ENCODE results near the gene TBC1D9.
"Not testable (repeated sequence)": the region's sequence is repeated elsewhere in the genome, so short reads cannot be mapped to it uniquely, and the experiment has no call there.

TBC1D9 gene

GRCh38 chr4:140756319-140757231 lies at the start of gene TBC1D9:
TBC1D9 (minus strand) TSS chr4:140756385; CDS start chr4:140756045, 340 bp downstream.
- DNase-seq (ENCODE audit: low read depth in 2 of 2): no peak

GRCh38 chr4:140805293-140805692 lies 49.1 kb upstream of the TBC1D9 start:
- no peak for DNase-seq (ENCODE audit: low read depth in 2 of 2)

DNA sequence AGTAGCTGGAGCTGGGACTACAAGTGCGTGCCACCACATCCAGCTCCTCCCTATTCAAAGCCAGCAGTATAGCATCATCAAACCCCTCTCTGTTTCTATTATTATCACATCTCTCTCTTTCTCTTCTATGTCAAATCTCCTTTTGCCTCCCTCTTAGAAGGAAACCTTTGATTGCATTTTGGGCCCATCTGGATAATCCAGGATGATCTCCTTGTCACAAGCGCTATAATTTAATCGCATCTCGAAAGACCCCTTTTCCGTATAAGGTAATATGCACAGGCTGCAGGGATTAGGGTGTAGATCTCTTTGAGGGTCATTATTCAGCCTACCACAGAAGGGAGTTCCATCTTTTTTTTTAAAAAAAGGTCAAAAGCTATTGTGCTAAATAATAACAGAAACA lies 46.4 kb upstream of the TBC1D9 start:
- DNase-seq (ENCODE audit: low read depth in 2 of 2): no peak

- DNase-seq (ENCODE audit: low read depth in 2 of 2): no peak
These were observed 44.5 kb upstream of the TBC1D9 start for GRCh38 chr4:140800666-140801065.

GRCh38 chr4:140799686-140800225 lies 43.6 kb upstream of the TBC1D9 start:
- no peak for DNase-seq (ENCODE audit: low read depth in 2 of 2)

DNA sequence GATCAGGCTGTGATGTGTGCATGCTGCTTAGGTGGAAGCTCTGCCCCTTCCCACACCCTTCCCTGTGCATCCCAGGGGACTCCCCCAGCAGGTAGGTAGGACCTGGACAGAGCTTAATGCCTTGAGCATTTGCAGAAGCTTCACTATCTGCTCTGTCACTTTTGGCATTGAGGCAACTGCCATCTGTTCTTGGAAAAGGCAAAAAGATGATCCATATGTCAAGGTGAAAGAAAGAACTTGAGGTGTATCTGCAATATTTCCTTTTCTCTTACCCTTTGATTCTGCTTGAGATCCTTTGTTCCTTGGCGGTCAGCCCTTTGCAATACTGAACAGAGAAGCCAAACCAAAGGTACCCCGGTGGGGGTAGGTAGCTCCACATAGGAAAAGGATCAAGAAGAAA lies 37.1 kb upstream of the TBC1D9 start:
- no peak for DNase-seq (ENCODE audit: low read depth in 2 of 2)

DNA sequence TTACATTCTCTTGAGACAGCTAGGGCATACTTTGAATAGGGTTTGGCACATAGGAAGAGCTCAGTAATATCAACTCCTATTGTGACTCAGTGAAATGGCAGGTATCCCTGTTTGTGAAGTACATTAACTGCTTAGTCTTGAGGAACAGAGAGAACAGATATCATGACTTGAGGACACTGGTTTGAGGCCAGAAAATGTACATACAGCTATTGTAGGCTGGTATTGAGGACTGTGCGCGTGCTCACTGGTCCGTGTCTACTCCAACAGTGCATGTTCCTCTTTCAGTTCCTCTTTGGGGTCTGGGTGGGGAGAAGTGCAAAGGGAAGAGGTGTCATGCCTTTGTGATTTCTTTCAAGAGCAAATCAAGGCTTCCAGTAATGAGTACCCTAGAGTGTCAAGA lies 34.6 kb upstream of the TBC1D9 start:
- DNase-seq (ENCODE audit: low read depth in 2 of 2): no peak

GRCh38 chr4:140790171-140790570 lies 34.0 kb upstream of the TBC1D9 start:
- no peak for DNase-seq (ENCODE audit: low read depth in 2 of 2)

DNA sequence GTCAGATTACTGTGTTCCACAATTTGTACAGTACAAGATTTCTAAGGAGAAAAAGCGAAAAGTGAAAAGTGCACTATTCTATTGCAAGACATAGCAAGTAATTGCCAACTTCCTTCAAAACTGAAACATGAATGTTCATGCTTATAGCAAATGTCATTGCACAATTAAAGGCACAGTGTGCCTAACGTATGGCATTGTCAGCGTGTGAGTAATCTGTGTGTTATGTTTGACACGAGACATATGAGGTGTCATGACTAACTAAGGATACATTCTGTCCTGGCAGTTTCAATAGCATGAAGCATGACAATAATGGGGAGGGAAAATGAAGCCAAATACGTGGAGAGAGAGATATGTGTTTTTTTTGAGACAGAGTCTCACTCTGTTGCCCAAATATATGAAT lies 33.6 kb upstream of the TBC1D9 start:
- no peak for DNase-seq (ENCODE audit: low read depth in 2 of 2)

- DNase-seq (ENCODE audit: low read depth in 2 of 2): not testable (repeated sequence)
These were observed 26.6 kb upstream of the TBC1D9 start for GRCh38 chr4:140782787-140783186.

- DNase-seq (ENCODE audit: low read depth in 2 of 2): no peak
These were observed 25.4 kb upstream of the TBC1D9 start for GRCh38 chr4:140781596-140781995.

GRCh38 chr4:140777894-140778293 lies 21.7 kb upstream of the TBC1D9 start:
- no peak for DNase-seq (ENCODE audit: low read depth in 2 of 2)

DNA sequence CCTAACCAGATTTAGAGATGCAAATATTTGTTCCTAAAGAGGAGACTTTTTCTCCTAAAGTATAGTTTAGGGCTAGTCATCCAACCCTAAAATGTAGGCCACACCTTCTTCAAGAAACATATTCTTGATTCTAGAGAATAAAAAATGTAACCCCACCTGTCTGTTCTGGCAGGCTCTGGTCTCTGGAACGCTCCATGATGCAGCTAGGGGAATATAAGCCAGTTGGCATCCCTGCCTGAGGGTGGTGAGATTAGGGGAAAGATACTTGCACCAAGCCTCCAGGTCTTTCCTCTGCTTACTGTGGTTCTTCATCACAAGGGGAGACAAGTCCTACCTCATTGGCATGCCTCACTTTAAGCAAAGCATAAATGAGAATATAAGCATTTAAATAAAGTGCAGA lies 21.2 kb upstream of the TBC1D9 start:
- DNase-seq (ENCODE audit: low read depth in 2 of 2): no peak

DNA sequence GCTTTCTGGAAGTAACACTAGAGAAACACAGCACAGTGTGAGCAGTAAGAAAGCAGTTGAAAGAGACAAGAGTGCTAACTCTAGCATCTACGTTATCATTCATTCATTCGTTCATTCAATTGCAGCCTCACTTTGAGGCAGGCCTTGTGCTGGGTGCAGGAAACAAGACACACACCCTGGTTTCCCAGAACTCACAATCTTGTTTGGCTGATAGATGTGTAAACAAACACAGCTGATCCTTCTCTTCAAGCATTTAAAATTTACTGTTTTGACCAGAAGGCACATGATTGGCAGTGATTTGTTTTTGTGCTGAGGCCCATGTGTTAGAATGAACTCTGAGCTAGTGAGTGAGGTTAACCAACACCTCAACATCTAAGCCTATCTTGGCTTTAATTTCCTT lies 20.4 kb upstream of the TBC1D9 start:
- DNase-seq (ENCODE audit: low read depth in 2 of 2): no peak

DNA sequence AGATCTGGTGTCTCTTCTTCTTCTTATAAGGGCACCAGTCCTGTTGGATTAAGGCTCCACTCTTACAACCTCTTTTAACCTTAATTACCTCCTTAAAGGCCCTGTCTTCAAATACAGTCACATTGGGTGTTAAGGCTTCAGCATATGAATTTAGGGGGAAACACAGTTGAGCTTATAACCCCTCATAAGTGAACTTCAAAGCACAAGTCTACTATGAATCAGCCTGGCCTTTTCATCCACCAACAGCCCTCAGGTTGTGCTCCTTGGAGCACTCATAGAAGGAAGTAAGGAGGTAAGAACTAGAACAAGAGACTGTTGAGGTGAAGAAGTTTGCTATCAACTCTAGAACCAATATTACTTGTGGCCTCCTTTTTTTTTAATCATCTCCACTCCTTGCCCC lies 18.8 kb upstream of the TBC1D9 start:
- DNase-seq (ENCODE audit: low read depth in 2 of 2): no peak

DNA sequence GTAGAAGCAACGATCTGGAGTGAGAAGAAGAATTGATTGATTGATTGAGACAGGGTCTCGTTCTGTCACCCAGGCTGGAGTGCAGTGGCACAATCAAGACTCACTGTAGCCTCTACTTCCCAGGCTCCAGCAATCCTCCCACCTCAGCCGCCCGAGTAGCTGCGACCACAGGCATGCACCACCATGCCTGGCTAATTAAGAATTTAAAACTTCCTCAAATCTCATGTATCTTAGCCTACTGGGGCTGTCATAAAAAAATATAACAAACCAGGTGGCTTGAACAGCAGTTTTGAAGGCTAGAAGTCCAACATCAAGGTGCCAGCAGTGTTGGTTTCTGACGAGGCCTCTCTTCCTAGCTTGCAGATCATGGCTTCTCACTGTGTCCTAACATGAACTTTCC lies 18.3 kb upstream of the TBC1D9 start:
- no peak for DNase-seq (ENCODE audit: low read depth in 2 of 2)

DNA sequence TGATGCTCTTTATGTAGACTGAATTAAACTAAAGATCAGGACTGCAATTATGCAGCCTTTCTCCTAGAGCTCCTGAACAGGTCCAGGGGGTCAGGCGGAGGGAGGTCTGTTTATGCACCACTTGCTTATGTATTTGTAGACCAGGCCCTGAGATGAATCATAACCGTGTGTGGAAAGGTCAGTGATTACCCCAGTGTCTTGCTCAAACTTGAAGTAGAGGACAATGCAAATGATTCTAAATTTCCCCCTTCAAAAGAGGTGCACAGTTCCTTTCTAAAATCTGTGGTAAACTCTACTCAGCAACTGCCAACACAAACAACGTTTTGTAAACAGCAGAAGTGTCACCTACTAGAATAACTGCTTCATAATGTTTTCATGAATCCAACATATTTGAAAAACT lies 13.0 kb upstream of the TBC1D9 start:
- no peak for DNase-seq (ENCODE audit: low read depth in 2 of 2)

GRCh38 chr4:140764785-140765392 lies 8.7 kb upstream of the TBC1D9 start:
- no peak for DNase-seq (ENCODE audit: low read depth in 2 of 2)

- no peak for DNase-seq (ENCODE audit: low read depth in 2 of 2)
These were observed 6.0 kb upstream of the TBC1D9 start for GRCh38 chr4:140762202-140762601.

GRCh38 chr4:140757232-140757630 lies 1.0 kb upstream of the TBC1D9 start:
- DNase-seq (ENCODE audit: low read depth in 2 of 2): no peak

DNA sequence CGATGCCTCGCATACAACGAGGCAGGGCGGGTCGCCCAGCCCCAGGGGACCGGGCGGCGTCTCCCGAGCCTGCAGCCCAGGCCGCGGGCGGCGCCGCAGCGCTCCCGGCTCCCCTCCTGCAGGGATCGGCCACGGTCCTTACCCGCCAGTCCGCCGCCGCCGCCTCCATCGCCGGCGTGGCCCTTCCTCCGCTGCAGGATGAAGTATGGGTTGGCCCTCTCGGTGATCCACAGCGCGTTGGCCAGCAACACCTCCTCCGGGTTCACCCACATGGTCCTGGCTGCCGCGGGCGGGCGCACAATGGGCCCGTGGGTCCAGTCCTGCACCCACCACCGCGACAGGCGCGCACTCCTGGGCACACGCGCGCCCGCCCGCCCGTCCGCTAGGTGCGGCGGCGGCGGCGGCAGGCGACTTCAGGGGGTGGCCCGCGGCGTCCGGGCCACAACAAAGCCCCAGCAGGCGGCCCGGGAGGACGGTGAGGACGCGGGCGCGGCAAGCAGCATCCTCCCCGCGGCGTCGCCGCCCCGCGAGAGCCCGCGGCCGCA lies 339 bp downstream of the TBC1D9 start:
- no peak for DNase-seq (ENCODE audit: low read depth in 2 of 2)

GRCh38 chr4:140754918-140755773 lies 1.0 kb downstream of the TBC1D9 start:
- DNase-seq (ENCODE audit: low read depth in 2 of 2): no peak
